Ovary (tissue), 3 donors: Measurements from ENCODE around the gene KCNB1.

Source experiments
- EP300 ChIP-seq: sonication (generic); formaldehyde crosslinking; IDR thresholded peaks from one replicate; pipeline ENCODE4 v1.6.1; 2017; ENCODE audit warnings: antibody characterized with exemption
- POLR2A ChIP-seq: fragments of 450-650 bp; IDR thresholded peaks from one replicate; pipeline ENCODE4 v1.6.1; 2017; ENCODE audit warnings: antibody characterized with exemption, mild to moderate bottlenecking, moderate library complexity
- TF ChIP-seq, protein P1 (sequence below), 3 donors: fragments of 450-650 bp in 2 of 3; fragments of 200-600 bp in 1 of 3; IDR thresholded peaks; one replicate each; pipeline versions ENCODE4 v1.5.1 to v1.8.0; 2016 to 2022; ENCODE audit warnings: antibody characterized with exemption in 3 of 3, mild to moderate bottlenecking in 1 of 3
- donor health status: DM: no; HTN: no; CAD: no.

DNA sequence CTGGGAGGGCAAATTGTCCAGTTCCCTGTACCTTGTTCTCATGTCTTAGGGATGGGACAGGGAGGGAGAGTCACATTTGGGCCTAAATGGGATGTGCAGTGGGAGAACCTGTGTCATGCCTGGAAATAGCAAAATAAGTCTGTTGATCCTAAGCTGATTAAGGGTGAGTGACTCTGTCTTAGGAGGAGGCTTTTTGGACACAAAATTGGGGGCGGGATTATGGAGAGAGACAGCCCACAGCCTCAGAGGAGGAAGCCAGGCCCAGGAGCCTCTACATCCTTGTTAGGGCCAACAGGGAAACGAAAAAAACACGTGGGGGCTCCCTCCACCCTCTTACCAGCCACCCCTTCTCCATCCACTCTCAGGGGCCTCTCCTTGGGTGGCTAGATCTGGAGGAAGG lies 2.2 kb downstream of the KCNB1 start:
- TF ChIP-seq, protein P1, sequence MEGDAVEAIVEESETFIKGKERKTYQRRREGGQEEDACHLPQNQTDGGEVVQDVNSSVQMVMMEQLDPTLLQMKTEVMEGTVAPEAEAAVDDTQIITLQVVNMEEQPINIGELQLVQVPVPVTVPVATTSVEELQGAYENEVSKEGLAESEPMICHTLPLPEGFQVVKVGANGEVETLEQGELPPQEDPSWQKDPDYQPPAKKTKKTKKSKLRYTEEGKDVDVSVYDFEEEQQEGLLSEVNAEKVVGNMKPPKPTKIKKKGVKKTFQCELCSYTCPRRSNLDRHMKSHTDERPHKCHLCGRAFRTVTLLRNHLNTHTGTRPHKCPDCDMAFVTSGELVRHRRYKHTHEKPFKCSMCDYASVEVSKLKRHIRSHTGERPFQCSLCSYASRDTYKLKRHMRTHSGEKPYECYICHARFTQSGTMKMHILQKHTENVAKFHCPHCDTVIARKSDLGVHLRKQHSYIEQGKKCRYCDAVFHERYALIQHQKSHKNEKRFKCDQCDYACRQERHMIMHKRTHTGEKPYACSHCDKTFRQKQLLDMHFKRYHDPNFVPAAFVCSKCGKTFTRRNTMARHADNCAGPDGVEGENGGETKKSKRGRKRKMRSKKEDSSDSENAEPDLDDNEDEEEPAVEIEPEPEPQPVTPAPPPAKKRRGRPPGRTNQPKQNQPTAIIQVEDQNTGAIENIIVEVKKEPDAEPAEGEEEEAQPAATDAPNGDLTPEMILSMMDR (IDR thresholded peaks at IDR 0.05), result no peak
- no peak for TF ChIP-seq POLR2A
- no peak for TF ChIP-seq EP300
